ENCODE measurements around the gene WRNIP1. TPM values are rescaled to one million over a fixed set of nuclear protein-coding genes. Genes with fewer than 3 reads are reported as not detected.

Gene WRNIP1
- total and polyA plus RNA-seq, 2 of the 4 experiments (the other 2 are of a cell fraction), result 43.7 to 47.1 TPM

DNA sequence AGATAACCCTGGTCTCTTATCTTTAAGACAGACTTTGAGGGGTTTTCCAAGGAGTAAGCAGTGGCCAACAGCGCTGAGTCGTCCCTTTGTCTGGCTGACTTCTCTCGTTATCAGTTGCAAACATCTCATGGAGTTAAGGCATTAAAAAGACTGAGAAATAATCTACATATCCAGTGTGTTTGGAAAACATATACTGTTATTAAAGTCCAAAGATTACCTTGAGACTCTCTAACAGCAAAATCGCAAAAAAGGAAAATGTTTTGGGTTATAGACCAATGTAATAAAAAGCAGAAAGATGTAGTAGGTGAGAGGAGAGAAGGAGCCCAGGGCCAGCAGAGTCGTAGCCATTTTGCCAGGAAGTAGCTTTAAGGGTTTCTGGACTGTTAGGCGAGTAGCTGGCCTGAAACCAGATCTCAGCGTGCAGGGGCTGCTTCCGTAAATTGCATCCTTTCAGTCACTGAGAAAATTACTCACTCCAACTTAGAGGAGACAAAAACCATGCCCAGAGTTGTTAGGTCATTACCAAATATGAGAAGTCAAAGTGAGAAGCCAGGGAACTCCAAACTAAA lies 39.1 kb upstream of the WRNIP1 start:
- CTCF ChIA-PET, result interaction anchor here (1.6 kb wide), 1 partner anchor 24 kb away, joined by 5 read pairs; the partner anchor contains the start of gene MYLK4
- peak overlapping the region; percentile 80 for H4K5ac ChIP-seq (ENCODE audit: low read depth, low read length)
- H2BK5ac ChIP-seq (ENCODE audit: low read depth, low read length, poor library complexity, severe bottlenecking), result no peak overlapping the region
- H3K4me1 ChIP-seq (ENCODE audit: control insufficient read depth, insufficient read depth, low read length), result no peaks in the 10 kb centered on the region
- BruUV-seq (replicated peaks), result no TSS peak
- H2BK15ac ChIP-seq (ENCODE audit: low read depth, low read length), result no peak overlapping the region
- H3K56ac ChIP-seq (ENCODE audit: extremely low read depth, insufficient read depth, low read length), result no peak overlapping the region
- no peaks in the 10 kb centered on the region for H4K20me1 ChIP-seq (ENCODE audit: insufficient read depth, low read length)
- intact Hi-C loops (cut with micrococcal nuclease), result no loop called here
- no peak overlapping the region for H2AK5ac ChIP-seq (ENCODE audit: low read depth, low read length)
- POLR2A ChIA-PET (ENCODE audit: unreplicated experiment), result no interaction called here
- no peaks in the 10 kb centered on the region for H3K27me3 ChIP-seq (ENCODE audit: control insufficient read depth, insufficient read depth, low read length)
- no peaks in the 10 kb centered on the region for H3K9me1 ChIP-seq (ENCODE audit: insufficient read depth, low read length)
- peak overlapping the region; percentile 64; the same call in 1 of the 2 replicates for H3K18ac ChIP-seq (ENCODE audit: low read depth, low read length)
- no peaks in the 10 kb centered on the region for H3K9me3 ChIP-seq (ENCODE audit: control insufficient read depth, insufficient read depth, low read length)
- H3K23ac ChIP-seq (ENCODE audit: low read depth, low read length), result no peak overlapping the region
- no peaks in the 10 kb centered on the region for H3K79me1 ChIP-seq (ENCODE audit: low read depth in 1 of 2, low read length in 2 of 2)
- no peak overlapping the region for H2BK20ac ChIP-seq (ENCODE audit: low read depth, low read length)
- no peak overlapping the region for H4K91ac ChIP-seq (ENCODE audit: insufficient read depth, low read depth, low read length)
- no peak overlapping the region for H2AK9ac ChIP-seq (replicated peaks; ENCODE audit: low read depth, low read length, poor library complexity)
- WGBS, 2 experiments (ENCODE audit: extremely low coverage in 2 of 2, insufficient read length in 1 of 2), result no CpG with 5 or more reads among the region's 8 CpGs
- peak; percentile 78 for DNase-seq
- no peak overlapping the region for H3K4me2 ChIP-seq (ENCODE audit: low read depth, low read length)
- in situ Hi-C loops (cut with MboI; ENCODE audit: low sequenced_read_pairs), result no loop called here
- H2BK120ac ChIP-seq (ENCODE audit: low read depth, low read length), result 0 out of 2 replicates have a peak overlapping the region, but pooled peaks have one; percentile 7
- no peak for TF ChIP-seq MAZ (IDR thresholded peaks at IDR 0.05; ENCODE audit: borderline replicate concordance, low read depth, low read length)
- TF ChIP-seq, protein P1, sequence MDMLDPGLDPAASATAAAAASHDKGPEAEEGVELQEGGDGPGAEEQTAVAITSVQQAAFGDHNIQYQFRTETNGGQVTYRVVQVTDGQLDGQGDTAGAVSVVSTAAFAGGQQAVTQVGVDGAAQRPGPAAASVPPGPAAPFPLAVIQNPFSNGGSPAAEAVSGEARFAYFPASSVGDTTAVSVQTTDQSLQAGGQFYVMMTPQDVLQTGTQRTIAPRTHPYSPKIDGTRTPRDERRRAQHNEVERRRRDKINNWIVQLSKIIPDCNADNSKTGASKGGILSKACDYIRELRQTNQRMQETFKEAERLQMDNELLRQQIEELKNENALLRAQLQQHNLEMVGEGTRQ (IDR thresholded peaks at IDR 0.05; ENCODE audit: low read depth, low read length), result no peak
- TF ChIP-seq RCOR1 (IDR thresholded peaks at IDR 0.05; ENCODE audit: insufficient replicate concordance, low read length), result no peak
- no peak for TF ChIP-seq POLR2A (IDR thresholded peaks at IDR 0.05; ENCODE audit: low read depth, low read length)
- TF ChIP-seq, protein P2, sequence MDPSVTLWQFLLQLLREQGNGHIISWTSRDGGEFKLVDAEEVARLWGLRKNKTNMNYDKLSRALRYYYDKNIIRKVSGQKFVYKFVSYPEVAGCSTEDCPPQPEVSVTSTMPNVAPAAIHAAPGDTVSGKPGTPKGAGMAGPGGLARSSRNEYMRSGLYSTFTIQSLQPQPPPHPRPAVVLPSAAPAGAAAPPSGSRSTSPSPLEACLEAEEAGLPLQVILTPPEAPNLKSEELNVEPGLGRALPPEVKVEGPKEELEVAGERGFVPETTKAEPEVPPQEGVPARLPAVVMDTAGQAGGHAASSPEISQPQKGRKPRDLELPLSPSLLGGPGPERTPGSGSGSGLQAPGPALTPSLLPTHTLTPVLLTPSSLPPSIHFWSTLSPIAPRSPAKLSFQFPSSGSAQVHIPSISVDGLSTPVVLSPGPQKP (IDR thresholded peaks at IDR 0.05; ENCODE audit: borderline replicate concordance, low read depth, low read length), result no peak
- no peak for TF ChIP-seq SMC3 (IDR thresholded peaks at IDR 0.05; ENCODE audit: low read depth, low read length)
- no peak for TF ChIP-seq CEBPB (IDR thresholded peaks at IDR 0.05; ENCODE audit: low read depth, low read length)
- peak overlapping the region; percentile 62 to 65; a peak in 3 of 4 replicates for H4K8ac ChIP-seq (ENCODE audit: low read depth in 2 of 2, low read length in 2 of 2)
- no peak overlapping the region for H2AFZ ChIP-seq (replicated peaks; ENCODE audit: low read length, poor library complexity)
- dilution Hi-C loops (cut with HindIII; ENCODE audit: low sequenced_read_pairs, unreplicated experiment), result no loop called here
- no peak overlapping the region for H3K9ac ChIP-seq (ENCODE audit: low read depth, low read length)
- ATAC-seq (ENCODE audit: low read depth), result peak; percentile 81
- H3K4ac ChIP-seq (ENCODE audit: low read depth, low read length), result no peak overlapping the region
- no peak overlapping the region for H3K4me3 ChIP-seq (ENCODE audit: insufficient read depth, low read depth, low read length)
- no peak overlapping the region for H3K14ac ChIP-seq (replicated peaks; ENCODE audit: low read depth, low read length)
- H3K27ac ChIP-seq (ENCODE audit: insufficient read depth, low read length), result no peak overlapping the region
- no peaks in the 10 kb centered on the region for H3K36me3 ChIP-seq (ENCODE audit: control insufficient read depth, insufficient read depth, low read length)

Data from IMR-90 (cell line).